Ovary (tissue), 3 donors: ENCODE measurements around the gene NDUFB4.

ENCODE experiments used
- CTCF ChIP-seq, 3 donors: fragments of 450-650 bp in 2 of 3; fragments of 200-600 bp in 1 of 3; IDR thresholded peaks; one replicate each; pipeline versions ENCODE4 v1.5.1 to v1.8.0; 2016 to 2022; ENCODE audit warnings: antibody characterized with exemption in 3 of 3, mild to moderate bottlenecking in 1 of 3
- EP300 ChIP-seq: sonication (generic); formaldehyde crosslinking; IDR thresholded peaks from one replicate; pipeline ENCODE4 v1.6.1; 2017; ENCODE audit warnings: antibody characterized with exemption
- POLR2A ChIP-seq: fragments of 450-650 bp; IDR thresholded peaks from one replicate; pipeline ENCODE4 v1.6.1; 2017; ENCODE audit warnings: antibody characterized with exemption, mild to moderate bottlenecking, moderate library complexity
- donor health status: DM: no; HTN: no; CAD: no.

GRCh38 chr3:120645083-120645845 is 49.1 kb downstream of the NDUFB4 start:
- TF ChIP-seq CTCF (IDR thresholded peaks at IDR 0.05) = no peak
- TF ChIP-seq POLR2A = no peak
- TF ChIP-seq EP300 = no peak
